SK-N-SH treated with all-trans-retinoic acid at 6 μM for 48 hours (cell line): ENCODE measurements around the gene SDCCAG8.
A peak's percentile ranks its signal among the peaks of the same experiment; 100 is the strongest.

ENCODE experiments used
- ATAC-seq: fragments of 200-7000 bp; cut with Tn5 transposase; 3 replicates; pipeline ENCODE4 v1.9.1; 2020; ENCODE audit warnings: mild to moderate bottlenecking, moderate library complexity
- ARNTL ChIP-seq: fragments of 450-650 bp; formaldehyde crosslinking; IDR thresholded peaks from 2 replicates; pipeline ENCODE4 v1.5.0; 2020; ENCODE audit warnings: low read depth, mild to moderate bottlenecking, moderate library complexity, borderline replicate concordance
- BACH2 ChIP-seq: fragments of 250-450 bp; sonication (Bioruptor Pico); IDR thresholded peaks from 2 replicates; pipeline ENCODE4 v1.9.0; 2021; ENCODE audit warnings: mild to moderate bottlenecking, borderline replicate concordance
- CREB5 ChIP-seq: fragments of 250-450 bp; sonication (Bioruptor Pico); IDR thresholded peaks from 2 replicates; pipeline ENCODE4 v1.5.1; 2020; ENCODE audit warnings: low read depth, mild to moderate bottlenecking, moderate library complexity
- CSDC2 ChIP-seq: fragments of 250-450 bp; sonication (Bioruptor Pico); IDR thresholded peaks from 2 replicates; pipeline ENCODE4 v1.5.0; 2020; ENCODE audit warnings: mild to moderate bottlenecking, moderate library complexity
- ESRRG ChIP-seq: fragments of 250-450 bp; sonication (Bioruptor Pico); IDR thresholded peaks from 2 replicates; pipeline ENCODE4 v1.6.1; 2021; ENCODE audit warnings: mild to moderate bottlenecking
- GLIS3 ChIP-seq: fragments of 250-450 bp; sonication (Bioruptor Pico); IDR thresholded peaks from 2 replicates; pipeline ENCODE4 v1.5.0; 2020; ENCODE audit warnings: mild to moderate bottlenecking, moderate library complexity
- ISL1 ChIP-seq: fragments of 250-450 bp; sonication (Bioruptor Pico); IDR thresholded peaks from 2 replicates; pipeline ENCODE4 v2.1.2; 2022; ENCODE audit warnings: mild to moderate bottlenecking, moderate library complexity
- OSR1 ChIP-seq: fragments of 250-450 bp; sonication (Bioruptor Pico); IDR thresholded peaks from 2 replicates; pipeline ENCODE4 v1.8.0; 2022; ENCODE audit warnings: moderate library complexity, mild to moderate bottlenecking, inconsistent platforms
- POU6F1 ChIP-seq: fragments of 250-450 bp; sonication (Bioruptor Pico); IDR thresholded peaks from 2 replicates; pipeline ENCODE4 v1.8.0; 2021; ENCODE audit warnings: low read depth, mild to moderate bottlenecking, moderate library complexity, borderline replicate concordance
- PPARA ChIP-seq: fragments of 250-450 bp; sonication (Bioruptor Pico); IDR thresholded peaks from 2 replicates; pipeline ENCODE4 v1.5.0; 2020; ENCODE audit warnings: mild to moderate bottlenecking, borderline replicate concordance
- RARB ChIP-seq: fragments of 250-450 bp; sonication (Bioruptor Pico); IDR thresholded peaks from 2 replicates; pipeline ENCODE4 v1.8.0; 2021; ENCODE audit warnings: mild to moderate bottlenecking, moderate library complexity
- SNAI2 ChIP-seq: fragments of 250-450 bp; sonication (Bioruptor Pico); IDR thresholded peaks from 2 replicates; pipeline ENCODE4 v1.5.0; 2020; ENCODE audit warnings: mild to moderate bottlenecking, moderate library complexity
- TCF4 ChIP-seq: fragments of 250-450 bp; sonication (Bioruptor Pico); IDR thresholded peaks from 2 replicates; pipeline ENCODE4 v1.8.0; 2021; ENCODE audit warnings: mild to moderate bottlenecking, moderate library complexity, borderline replicate concordance
- TOX ChIP-seq: fragments of 250-450 bp; sonication (Bioruptor Pico); IDR thresholded peaks from 2 replicates; pipeline ENCODE4 v1.8.0; 2021; ENCODE audit warnings: mild to moderate bottlenecking, moderate library complexity, borderline replicate concordance
- ZC3H10 ChIP-seq: fragments of 250-450 bp; sonication (Bioruptor Pico); IDR thresholded peaks from 2 replicates; pipeline ENCODE4 v1.5.1; 2021; ENCODE audit warnings: mild to moderate bottlenecking, moderate library complexity
- ZFP3 ChIP-seq: fragments of 250-450 bp; sonication (Bioruptor Pico); IDR thresholded peaks from 2 replicates; pipeline ENCODE4 v1.5.0; 2020; ENCODE audit warnings: mild to moderate bottlenecking, moderate library complexity
- ZFP30 ChIP-seq: fragments of 450-650 bp; formaldehyde crosslinking; IDR thresholded peaks from 2 replicates; pipeline ENCODE4 v1.5.0; 2022; ENCODE audit warnings: mild to moderate bottlenecking, moderate library complexity
- ZNF565 ChIP-seq: fragments of 450-650 bp; formaldehyde crosslinking; conservative IDR thresholded peaks from 2 replicates; pipeline ENCODE4 v1.5.0; 2020; ENCODE audit warnings: low read depth, mild to moderate bottlenecking, moderate library complexity
- ZNF70 ChIP-seq: fragments of 450-650 bp; formaldehyde crosslinking; IDR thresholded peaks from 2 replicates; pipeline ENCODE4 v1.5.0; 2020; ENCODE audit warnings: mild to moderate bottlenecking, moderate library complexity
- ZNF8 ChIP-seq: fragments of 450-650 bp; formaldehyde crosslinking; IDR thresholded peaks from 2 replicates; pipeline ENCODE4 v1.5.0; 2020; ENCODE audit warnings: mild to moderate bottlenecking, moderate library complexity
- TF ChIP-seq, protein P1 (sequence below): fragments of 250-450 bp; sonication (Bioruptor Pico); IDR thresholded peaks from 2 replicates; pipeline ENCODE4 v1.5.0; 2020; ENCODE audit warnings: mild to moderate bottlenecking, moderate library complexity
- TF ChIP-seq, protein P2 (sequence below): fragments of 250-450 bp; sonication (Bioruptor Pico); IDR thresholded peaks from 2 replicates; pipeline ENCODE4 v1.8.0; 2020; ENCODE audit warnings: mild to moderate bottlenecking, moderate library complexity, borderline replicate concordance

The SDCCAG8 gene

GRCh38 chr1:243266231-243266630, 10.4 kb downstream of the SDCCAG8 start (continued):
- TF ChIP-seq, protein P1, sequence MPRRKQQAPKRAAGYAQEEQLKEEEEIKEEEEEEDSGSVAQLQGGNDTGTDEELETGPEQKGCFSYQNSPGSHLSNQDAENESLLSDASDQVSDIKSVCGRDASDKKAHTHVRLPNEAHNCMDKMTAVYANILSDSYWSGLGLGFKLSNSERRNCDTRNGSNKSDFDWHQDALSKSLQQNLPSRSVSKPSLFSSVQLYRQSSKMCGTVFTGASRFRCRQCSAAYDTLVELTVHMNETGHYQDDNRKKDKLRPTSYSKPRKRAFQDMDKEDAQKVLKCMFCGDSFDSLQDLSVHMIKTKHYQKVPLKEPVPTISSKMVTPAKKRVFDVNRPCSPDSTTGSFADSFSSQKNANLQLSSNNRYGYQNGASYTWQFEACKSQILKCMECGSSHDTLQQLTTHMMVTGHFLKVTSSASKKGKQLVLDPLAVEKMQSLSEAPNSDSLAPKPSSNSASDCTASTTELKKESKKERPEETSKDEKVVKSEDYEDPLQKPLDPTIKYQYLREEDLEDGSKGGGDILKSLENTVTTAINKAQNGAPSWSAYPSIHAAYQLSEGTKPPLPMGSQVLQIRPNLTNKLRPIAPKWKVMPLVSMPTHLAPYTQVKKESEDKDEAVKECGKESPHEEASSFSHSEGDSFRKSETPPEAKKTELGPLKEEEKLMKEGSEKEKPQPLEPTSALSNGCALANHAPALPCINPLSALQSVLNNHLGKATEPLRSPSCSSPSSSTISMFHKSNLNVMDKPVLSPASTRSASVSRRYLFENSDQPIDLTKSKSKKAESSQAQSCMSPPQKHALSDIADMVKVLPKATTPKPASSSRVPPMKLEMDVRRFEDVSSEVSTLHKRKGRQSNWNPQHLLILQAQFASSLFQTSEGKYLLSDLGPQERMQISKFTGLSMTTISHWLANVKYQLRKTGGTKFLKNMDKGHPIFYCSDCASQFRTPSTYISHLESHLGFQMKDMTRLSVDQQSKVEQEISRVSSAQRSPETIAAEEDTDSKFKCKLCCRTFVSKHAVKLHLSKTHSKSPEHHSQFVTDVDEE (CRISPR knock-in tag), result no peak
- no peak for TF ChIP-seq ZNF70 (CRISPR knock-in tag)
- no peak for TF ChIP-seq CREB5 (CRISPR knock-in tag)
- TF ChIP-seq, all 23 proteins: peak for 0

GRCh38 chr1:243267471-243267880, 11.6 kb downstream of the SDCCAG8 start:
- TF ChIP-seq TOX (CRISPR knock-in tag) (no peak), ZNF70 (CRISPR knock-in tag) (no peak), CREB5 (CRISPR knock-in tag) (no peak), TCF4 (CRISPR knock-in tag) (no peak), PPARA (CRISPR knock-in tag) (no peak), GLIS3 (CRISPR knock-in tag) (no peak), SNAI2 (CRISPR knock-in tag) (no peak), ESRRG (CRISPR knock-in tag) (no peak), RARB (CRISPR knock-in tag) (no peak), ZNF565 (CRISPR knock-in tag) (no peak), ZFP3 (no peak), CSDC2 (CRISPR knock-in tag) (no peak), ZFP30 (CRISPR knock-in tag) (no peak), ARNTL (CRISPR knock-in tag) (no peak), ZC3H10 (CRISPR knock-in tag) (no peak), ZNF8 (CRISPR knock-in tag) (no peak), ISL1 (CRISPR knock-in tag) (no peak)
- TF ChIP-seq, protein P2, sequence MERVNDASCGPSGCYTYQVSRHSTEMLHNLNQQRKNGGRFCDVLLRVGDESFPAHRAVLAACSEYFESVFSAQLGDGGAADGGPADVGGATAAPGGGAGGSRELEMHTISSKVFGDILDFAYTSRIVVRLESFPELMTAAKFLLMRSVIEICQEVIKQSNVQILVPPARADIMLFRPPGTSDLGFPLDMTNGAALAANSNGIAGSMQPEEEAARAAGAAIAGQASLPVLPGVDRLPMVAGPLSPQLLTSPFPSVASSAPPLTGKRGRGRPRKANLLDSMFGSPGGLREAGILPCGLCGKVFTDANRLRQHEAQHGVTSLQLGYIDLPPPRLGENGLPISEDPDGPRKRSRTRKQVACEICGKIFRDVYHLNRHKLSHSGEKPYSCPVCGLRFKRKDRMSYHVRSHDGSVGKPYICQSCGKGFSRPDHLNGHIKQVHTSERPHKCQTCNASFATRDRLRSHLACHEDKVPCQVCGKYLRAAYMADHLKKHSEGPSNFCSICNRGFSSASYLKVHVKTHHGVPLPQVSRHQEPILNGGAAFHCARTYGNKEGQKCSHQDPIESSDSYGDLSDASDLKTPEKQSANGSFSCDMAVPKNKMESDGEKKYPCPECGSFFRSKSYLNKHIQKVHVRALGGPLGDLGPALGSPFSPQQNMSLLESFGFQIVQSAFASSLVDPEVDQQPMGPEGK (CRISPR knock-in tag), result no peak
- TF ChIP-seq, protein P1 (CRISPR knock-in tag), result no peak
- TF ChIP-seq, all 23 proteins: peak for 0
- ATAC-seq, result no peak

GRCh38 chr1:243267914-243268653, 12.2 kb downstream of the SDCCAG8 start:
- ATAC-seq, result peak; percentile 67
- TF ChIP-seq BACH2 (CRISPR knock-in tag) (no peak), TOX (CRISPR knock-in tag) (peak; percentile 90; the same call in 1 of the 2 replicates), ZFP30 (CRISPR knock-in tag) (no peak), OSR1 (peak; percentile 84), ZNF8 (CRISPR knock-in tag) (no peak), TCF4 (CRISPR knock-in tag) (no peak), ISL1 (CRISPR knock-in tag) (peak; percentile 75), GLIS3 (CRISPR knock-in tag) (no peak), POU6F1 (CRISPR knock-in tag) (no peak)
- TF ChIP-seq, protein P1 (CRISPR knock-in tag), result no peak
